ENCODE measurements around the gene KIFBP. TPM values are rescaled to one million over a fixed set of nuclear protein-coding genes. Genes with fewer than 3 reads are reported as not detected.

KIFBP gene
- polyA plus RNA-seq, 1 of the 3 experiments (the other 2 are of a cell fraction) = 16.9 TPM

GRCh38 chr10:69056129-69056528 lies 67.5 kb downstream of the KIFBP start:
- Histone ChIP-seq H3K36me3 (replicated peaks in 1 of 2; ENCODE audit: control insufficient read depth in 1 of 2, insufficient read depth in 2 of 2, low read length in 1 of 2) (no peaks in the 10 kb centered on the region), H3K27me3 (ENCODE audit: insufficient read depth) (no peaks in the 10 kb centered on the region), H3K4me2 (no peak overlapping the region), H3K9me3 (no peaks in the 10 kb centered on the region), H3K4me3 (ENCODE audit: low read depth in 2 of 2, low read length in 1 of 2) (no peak overlapping the region), H3K79me2 (ENCODE audit: insufficient read depth) (no peaks in the 10 kb centered on the region), H3F3A (replicated peaks; ENCODE audit: insufficient read depth) (no peaks in the 10 kb centered on the region), H3K4me1 (ENCODE audit: control insufficient read depth in 1 of 2, insufficient read depth in 2 of 2, low read depth in 1 of 2, low read length in 1 of 2) (no peaks in the 10 kb centered on the region), H3K9me2 (no peaks in the 10 kb centered on the region), H3K9ac (no peak overlapping the region), H2AFZ (ENCODE audit: low read depth) (no peak overlapping the region), H4K20me1 (ENCODE audit: insufficient read depth) (no peaks in the 10 kb centered on the region), H3K27ac (ENCODE audit: low read depth in 2 of 2, low read length in 1 of 2) (no peak overlapping the region)
- ChIA-PET POLR2A (no interaction called here), CTCF (interaction anchor here (1.0 to 1.7 kb wide), 2 partner anchors 17 to 36 kb away, joined by 4 read pairs; no protein-coding TSS in a partner anchor)
- DNase-seq = no peak
- 64% methylated on average over 6 of the region's 7 CpGs for WGBS (ENCODE audit: low lambda C conversion rate)
- TF ChIP-seq USF1 (IDR thresholded peaks at IDR 0.05; ENCODE audit: borderline replicate concordance, low read depth) (no peak), CHD2 (IDR thresholded peaks at IDR 0.05; ENCODE audit: low read length, partially characterized antibody) (no peak), CTCF (IDR thresholded peaks at IDR 0.05) (no peak), YY1 (IDR thresholded peaks at IDR 0.05; ENCODE audit: low read depth) (no peak), REST (IDR thresholded peaks at IDR 0.05; ENCODE audit: low read depth, low read length) (no peak), EP300 (IDR thresholded peaks at IDR 0.05; ENCODE audit: borderline replicate concordance in 1 of 2, low read depth in 1 of 2, low read length in 1 of 2) (no peak), RCOR1 (IDR thresholded peaks at IDR 0.05; ENCODE audit: low read length) (no peak)

- POLR2A ChIA-PET = no interaction called here
- WGBS (ENCODE audit: low lambda C conversion rate) = 85% methylated on average over 12 of the region's 14 CpGs
- no peaks in the 10 kb centered on the region for H4K20me1 ChIP-seq (ENCODE audit: insufficient read depth)
- H3K9ac ChIP-seq = no peak overlapping the region
- H3K36me3 ChIP-seq (replicated peaks in 1 of 2; ENCODE audit: control insufficient read depth in 1 of 2, insufficient read depth in 2 of 2, low read length in 1 of 2) = no peaks in the 10 kb centered on the region
- no peaks in the 10 kb centered on the region for H3K9me2 ChIP-seq
- H3K27ac ChIP-seq (ENCODE audit: low read depth in 2 of 2, low read length in 1 of 2) = no peak overlapping the region
- peaks cover 0 to 2% of the 10 kb centered on the region in 2 experiments; a peak in 1 of 4 replicates for H3K4me1 ChIP-seq (ENCODE audit: control insufficient read depth in 1 of 2, insufficient read depth in 2 of 2, low read depth in 1 of 2, low read length in 1 of 2)
- H2AFZ ChIP-seq (ENCODE audit: low read depth) = no peak overlapping the region
- H3K4me2 ChIP-seq = no peak overlapping the region
- no peaks in the 10 kb centered on the region for H3F3A ChIP-seq (replicated peaks; ENCODE audit: insufficient read depth)
- CTCF ChIA-PET = interaction anchor here (1.0 to 1.7 kb wide), 2 partner anchors 17 to 36 kb away, joined by 4 read pairs; no protein-coding TSS in a partner anchor
- H3K27me3 ChIP-seq (ENCODE audit: insufficient read depth) = no peaks in the 10 kb centered on the region
- H3K4me3 ChIP-seq (ENCODE audit: low read depth in 2 of 2, low read length in 1 of 2) = no peak overlapping the region
- no peak for DNase-seq
- no peaks in the 10 kb centered on the region for H3K79me2 ChIP-seq (ENCODE audit: insufficient read depth)
- H3K9me3 ChIP-seq = no peaks in the 10 kb centered on the region
- TF ChIP-seq TEAD4 (IDR thresholded peaks at IDR 0.05; ENCODE audit: borderline replicate concordance, insufficient read depth) (no peak), IRF3 (IDR thresholded peaks at IDR 0.05; ENCODE audit: low read depth, low read length) (no peak), RXRA (IDR thresholded peaks at IDR 0.05; ENCODE audit: borderline replicate concordance, low read depth) (no peak), SIN3A (IDR thresholded peaks at IDR 0.05; ENCODE audit: borderline replicate concordance, low read depth, low read length) (no peak), TAF1 (IDR thresholded peaks at IDR 0.05; ENCODE audit: borderline replicate concordance, low read depth, low read length) (no peak), REST (IDR thresholded peaks at IDR 0.05; ENCODE audit: low read depth, low read length) (no peak), EZH2phosphoT487 (IDR thresholded peaks at IDR 0.05; ENCODE audit: borderline replicate concordance, low read depth) (no peak)
Observed at GRCh38 chr10:69056536-69057260, 68.1 kb downstream of the KIFBP start.
